ENCODE measurements around the gene TEKT5. TPM values are rescaled to one million over a fixed set of nuclear protein-coding genes. Genes with fewer than 3 reads are reported as not detected.

Gene TEKT5
- total RNA-seq, 1 donor from 2014 or later = not detected

- Mint-ChIP-seq H3K4me1 (ENCODE audit: low read depth) (no peaks in the 10 kb centered on the region), H3K27me3 (ENCODE audit: insufficient read depth) (peaks cover 11% of the 10 kb centered on the region), H3K27ac (no peak overlapping the region), H3K4me3 (no peak overlapping the region), H3K36me3 (ENCODE audit: low read depth) (no peaks in the 10 kb centered on the region), H3K9me3 (no peaks in the 10 kb centered on the region)
- DNase-seq (ENCODE audit: low spot score) = no peak
- intact Hi-C loops (cut with micrococcal nuclease) = no loop called here
Observed at GRCh38 chr16:10616756-10617640, 77.7 kb downstream of the TEKT5 start.

- peaks cover 9% of the 10 kb centered on the region for H3K27me3 Mint-ChIP-seq (ENCODE audit: insufficient read depth)
- H3K9me3 Mint-ChIP-seq = no peaks in the 10 kb centered on the region
Observed at GRCh38 chr16:10616419-10616755, 78.3 kb downstream of the TEKT5 start.

GRCh38 chr16:10614685-10615084 is 80.0 kb downstream of the TEKT5 start:
- no peak for DNase-seq (ENCODE audit: low spot score)
- Mint-ChIP-seq H3K4me3 (no peak overlapping the region), H3K4me1 (ENCODE audit: low read depth) (no peaks in the 10 kb centered on the region), H3K27ac (no peak overlapping the region), H3K9me3 (no peaks in the 10 kb centered on the region), H3K27me3 (ENCODE audit: insufficient read depth) (peaks cover 8% of the 10 kb centered on the region), H3K36me3 (ENCODE audit: low read depth) (no peaks in the 10 kb centered on the region)
- intact Hi-C loops (cut with micrococcal nuclease) = no loop called here

More at GRCh38 chr16:10616419-10616755, 78.3 kb downstream of the TEKT5 start:
- no peak overlapping the region for H3K4me3 Mint-ChIP-seq
- H3K4me1 Mint-ChIP-seq (ENCODE audit: low read depth) = no peaks in the 10 kb centered on the region
- no peak overlapping the region for H3K27ac Mint-ChIP-seq
- no peaks in the 10 kb centered on the region for H3K36me3 Mint-ChIP-seq (ENCODE audit: low read depth)
- no peak for DNase-seq (ENCODE audit: low spot score)
- intact Hi-C loops (cut with micrococcal nuclease) = no loop called here

- intact Hi-C loops (cut with micrococcal nuclease) = no loop called here
- Mint-ChIP-seq H3K36me3 (ENCODE audit: low read depth) (no peaks in the 10 kb centered on the region), H3K27ac (no peak overlapping the region), H3K4me3 (no peak overlapping the region), H3K9me3 (no peaks in the 10 kb centered on the region), H3K27me3 (ENCODE audit: insufficient read depth) (peaks cover 2% of the 10 kb centered on the region), H3K4me1 (ENCODE audit: low read depth) (no peaks in the 10 kb centered on the region)
- DNase-seq (ENCODE audit: low spot score) = no peak
Observed at GRCh38 chr16:10613785-10614485, 80.8 kb downstream of the TEKT5 start.

GRCh38 chr16:10612649-10613179 is 82.0 kb downstream of the TEKT5 start:
- H3K4me3 Mint-ChIP-seq = no peak overlapping the region
- H3K36me3 Mint-ChIP-seq (ENCODE audit: low read depth) = no peaks in the 10 kb centered on the region
- intact Hi-C loops (cut with micrococcal nuclease) = no loop called here
- H3K4me1 Mint-ChIP-seq (ENCODE audit: low read depth) = no peaks in the 10 kb centered on the region
- no peak for DNase-seq (ENCODE audit: low spot score)
- no peaks in the 10 kb centered on the region for H3K9me3 Mint-ChIP-seq
- no peak overlapping the region for H3K27ac Mint-ChIP-seq
- H3K27me3 Mint-ChIP-seq (ENCODE audit: insufficient read depth) = peaks cover 2% of the 10 kb centered on the region

GRCh38 chr16:10611825-10612342 is 82.8 kb downstream of the TEKT5 start:
- no peak for DNase-seq (ENCODE audit: low spot score)
- no peak overlapping the region for H3K27ac Mint-ChIP-seq
- intact Hi-C loops (cut with micrococcal nuclease) = no loop called here
- peaks cover 2% of the 10 kb centered on the region for H3K27me3 Mint-ChIP-seq (ENCODE audit: insufficient read depth)
- H3K9me3 Mint-ChIP-seq = no peaks in the 10 kb centered on the region
- no peak overlapping the region for H3K4me3 Mint-ChIP-seq
- no peaks in the 10 kb centered on the region for H3K4me1 Mint-ChIP-seq (ENCODE audit: low read depth)
- no peaks in the 10 kb centered on the region for H3K36me3 Mint-ChIP-seq (ENCODE audit: low read depth)

GRCh38 chr16:10610499-10611184 is 84.1 kb downstream of the TEKT5 start:
- no peaks in the 10 kb centered on the region for H3K9me3 Mint-ChIP-seq
- no peak overlapping the region for H3K4me3 Mint-ChIP-seq
- no peak overlapping the region for H3K27ac Mint-ChIP-seq
- no peaks in the 10 kb centered on the region for H3K36me3 Mint-ChIP-seq (ENCODE audit: low read depth)
- H3K27me3 Mint-ChIP-seq (ENCODE audit: insufficient read depth) = peaks cover 2% of the 10 kb centered on the region
- no peak for DNase-seq (ENCODE audit: low spot score)
- H3K4me1 Mint-ChIP-seq (ENCODE audit: low read depth) = no peaks in the 10 kb centered on the region
- intact Hi-C loops (cut with micrococcal nuclease) = no loop called here

- Mint-ChIP-seq H3K4me3 (no peak overlapping the region), H3K4me1 (ENCODE audit: low read depth) (no peaks in the 10 kb centered on the region), H3K9me3 (no peaks in the 10 kb centered on the region), H3K27me3 (ENCODE audit: insufficient read depth) (peaks cover 2% of the 10 kb centered on the region), H3K36me3 (ENCODE audit: low read depth) (no peaks in the 10 kb centered on the region), H3K27ac (no peak overlapping the region)
- no peak for DNase-seq (ENCODE audit: low spot score)
- intact Hi-C loops (cut with micrococcal nuclease) = no loop called here
Observed at GRCh38 chr16:10609402-10609774, 85.3 kb downstream of the TEKT5 start.

- Mint-ChIP-seq H3K9me3 (no peaks in the 10 kb centered on the region), H3K4me3 (no peak overlapping the region), H3K27ac (no peak overlapping the region), H3K27me3 (ENCODE audit: insufficient read depth) (peaks cover 2% of the 10 kb centered on the region), H3K36me3 (ENCODE audit: low read depth) (no peaks in the 10 kb centered on the region), H3K4me1 (ENCODE audit: low read depth) (no peaks in the 10 kb centered on the region)
- no peak for DNase-seq (ENCODE audit: low spot score)
- intact Hi-C loops (cut with micrococcal nuclease) = no loop called here
Observed at GRCh38 chr16:10608687-10609401, 85.9 kb downstream of the TEKT5 start.

- intact Hi-C loops (cut with micrococcal nuclease) = no loop called here
- H3K4me3 Mint-ChIP-seq = no peak overlapping the region
- H3K27ac Mint-ChIP-seq = no peak overlapping the region
- H3K4me1 Mint-ChIP-seq (ENCODE audit: low read depth) = no peaks in the 10 kb centered on the region
- H3K36me3 Mint-ChIP-seq (ENCODE audit: low read depth) = no peaks in the 10 kb centered on the region
- H3K9me3 Mint-ChIP-seq = no peaks in the 10 kb centered on the region
- no peak for DNase-seq (ENCODE audit: low spot score)
- peaks cover 2% of the 10 kb centered on the region for H3K27me3 Mint-ChIP-seq (ENCODE audit: insufficient read depth)
Observed at GRCh38 chr16:10607157-10607556, 87.6 kb downstream of the TEKT5 start.

- intact Hi-C loops (cut with micrococcal nuclease) = no loop called here
- DNase-seq (ENCODE audit: low spot score) = no peak
- Mint-ChIP-seq H3K36me3 (ENCODE audit: low read depth) (no peaks in the 10 kb centered on the region), H3K27me3 (ENCODE audit: insufficient read depth) (peaks cover 2% of the 10 kb centered on the region), H3K9me3 (no peaks in the 10 kb centered on the region), H3K27ac (no peak overlapping the region), H3K4me3 (no peak overlapping the region), H3K4me1 (ENCODE audit: low read depth) (no peaks in the 10 kb centered on the region)
Observed at GRCh38 chr16:10606607-10607006, 88.1 kb downstream of the TEKT5 start.

GRCh38 chr16:10605636-10606035 is 89.1 kb downstream of the TEKT5 start:
- Mint-ChIP-seq H3K27me3 (ENCODE audit: insufficient read depth) (no peaks in the 10 kb centered on the region), H3K4me1 (ENCODE audit: low read depth) (no peaks in the 10 kb centered on the region), H3K9me3 (no peaks in the 10 kb centered on the region), H3K4me3 (no peak overlapping the region), H3K27ac (no peak overlapping the region), H3K36me3 (ENCODE audit: low read depth) (no peaks in the 10 kb centered on the region)
- intact Hi-C loops (cut with micrococcal nuclease) = no loop called here
- no peak for DNase-seq (ENCODE audit: low spot score)
